DOHH2 (cell line): ENCODE results near the gene VPS45.
A peak's percentile ranks its signal among the peaks of the same experiment; 100 is the strongest.

ENCODE experiments used
- CTCF ChIP-seq: fragments of 200-600 bp; sonication (generic); IDR thresholded peaks from one replicate; pipeline ENCODE4 v1.5.1; 2014; ENCODE audit warnings: antibody characterized with exemption, mild to moderate bottlenecking, low read depth, low read length; ENCODE audit not compliant: poor library complexity, severe bottlenecking
- EZH2phosphoT487 ChIP-seq: fragments of 200-600 bp; sonication (generic); IDR thresholded peaks from 2 replicates; pipeline ENCODE4 v1.6.1; 2017; ENCODE audit warnings: borderline replicate concordance, mild to moderate bottlenecking, antibody characterized with exemption, low read length, moderate library complexity, mixed read lengths

- TF ChIP-seq CTCF (peak; percentile 80), EZH2phosphoT487 (no peak)
Measured at GRCh38 chr1:150168960-150169601, 101.5 kb downstream of the VPS45 start.
